Fibroblast of peridontal ligament (primary cell): ENCODE data around the gene TAP2.
A peak's percentile ranks its signal among the peaks of the same experiment; 100 is the strongest.

Experiments
- DNase-seq: peaks from one replicate; pipeline ENCODE4 v3.0.0-alpha.2; 2010; ENCODE audit errors: extremely low read depth

TAP2 gene

GRCh38 chr6:32854376-32855178, 16.0 kb upstream of the TAP2 start:
- peak; percentile 60 for DNase-seq

DNA sequence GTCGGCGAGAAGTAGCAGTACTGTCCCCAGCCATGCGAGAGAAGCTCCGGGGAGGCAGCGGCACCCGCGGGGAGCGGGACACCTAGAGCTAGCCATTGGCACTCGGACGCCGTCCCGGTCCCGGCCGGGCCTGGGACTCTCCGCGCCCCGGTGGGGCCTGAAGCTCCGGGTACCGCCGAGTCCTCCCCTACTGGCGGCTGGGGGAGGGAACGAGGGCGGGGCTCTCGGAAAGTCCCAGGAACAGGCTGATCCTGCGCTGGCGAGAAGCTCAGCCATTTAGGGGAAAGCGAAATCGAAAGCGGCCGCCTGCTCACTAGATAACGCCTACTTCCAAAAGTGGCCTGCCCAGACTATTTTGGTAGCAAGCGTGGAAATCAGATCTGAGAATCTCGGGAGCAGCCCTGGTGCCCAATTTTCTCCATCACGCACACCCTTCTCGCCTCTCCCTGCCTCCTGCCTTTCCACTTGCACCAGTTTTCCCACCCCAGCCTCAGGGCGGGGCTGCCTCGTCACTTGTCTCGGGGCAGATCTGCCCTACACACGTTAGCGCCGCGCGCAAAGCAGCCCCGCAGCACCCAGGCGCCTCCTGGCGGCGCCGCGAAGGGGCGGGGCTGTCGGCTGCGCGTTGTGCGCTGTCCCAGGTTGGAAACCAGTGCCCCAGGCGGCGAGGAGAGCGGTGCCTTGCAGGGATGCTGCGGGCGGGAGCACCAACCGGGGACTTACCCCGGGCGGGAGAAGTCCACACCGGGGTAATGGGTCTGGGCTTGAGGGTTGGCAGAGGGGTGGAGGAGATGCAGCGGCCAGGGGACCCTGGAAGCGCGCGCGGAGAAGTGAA, 15.2 kb upstream of the TAP2 start, which contains the start of the genes PSMB9 and TAP1:
Gene PSMB9, plus strand, starts transcription at position 652 of the 835 bp plus-strand sequence. Its CDS starts 38 bp downstream, at position 690.
Gene TAP1, minus strand, starts transcription at position 164 of the 835 bp plus-strand sequence. Its CDS starts 68 bp downstream, at position 96.
- peak; percentile 91 for DNase-seq

GRCh38 chr6:32852844-32853540, 14.5 kb upstream of the TAP2 start:
- DNase-seq = peak; percentile 16

DNA sequence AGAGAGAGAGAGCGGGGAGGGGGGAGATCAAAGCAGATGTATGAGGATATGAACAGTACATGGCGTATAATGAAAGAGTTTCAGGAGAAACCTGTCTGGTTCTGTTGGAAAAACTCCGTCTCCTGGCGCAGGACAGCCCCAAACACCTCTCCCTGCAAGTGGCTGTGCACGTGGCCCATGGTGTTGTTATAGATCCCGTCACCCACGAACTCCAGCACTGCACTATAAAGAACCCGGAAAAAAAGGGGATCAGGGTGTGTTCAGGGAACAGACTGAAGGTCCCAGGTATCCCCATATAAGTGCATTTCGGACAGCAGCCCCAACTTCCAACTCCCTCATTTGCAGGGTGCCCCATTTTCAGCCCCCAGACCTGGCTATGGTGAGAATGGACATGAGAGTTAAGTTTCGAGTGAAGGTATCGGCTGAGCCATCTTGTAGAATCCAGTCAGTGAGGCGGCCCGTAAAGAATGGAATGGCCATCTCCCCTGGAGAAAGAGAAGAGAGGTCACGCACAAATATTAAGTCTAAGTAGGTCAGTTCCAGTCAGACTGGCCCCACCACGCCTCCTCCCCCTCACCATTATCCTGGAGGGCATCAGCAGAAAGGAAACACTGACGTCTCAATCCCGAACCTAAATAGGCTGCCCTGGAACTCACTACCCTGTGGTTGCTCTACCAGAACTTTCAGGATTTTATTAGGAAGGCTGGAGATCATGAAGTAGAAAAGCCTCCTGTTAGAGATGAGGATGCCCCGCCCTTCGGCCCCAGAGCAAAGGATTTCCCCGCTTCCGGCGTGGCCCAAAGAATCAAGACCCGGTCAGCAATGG, 13.7 kb upstream of the TAP2 start:
- peak; percentile 14 for DNase-seq

DNA sequence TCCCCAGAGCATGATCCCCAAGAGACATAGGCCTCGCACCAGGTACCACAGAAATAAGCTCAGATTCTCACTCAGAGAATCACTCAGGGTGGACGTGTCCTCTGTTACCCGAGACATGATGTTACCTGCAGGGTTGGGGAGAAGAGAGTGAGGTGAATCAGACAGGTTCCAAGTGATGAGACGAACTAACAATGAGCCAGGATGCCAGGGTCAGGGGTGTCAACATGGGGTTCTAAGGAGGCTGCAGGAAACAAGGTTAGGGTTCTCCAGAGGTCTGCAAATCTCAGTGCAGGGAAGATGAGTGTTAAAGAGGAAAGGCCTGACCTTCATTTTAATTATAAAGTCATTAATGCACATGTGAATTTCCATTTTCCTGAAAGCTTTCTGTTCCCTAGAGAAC, 12.5 kb upstream of the TAP2 start:
- no peak for DNase-seq

GRCh38 chr6:32849126-32849525, 10.6 kb upstream of the TAP2 start:
- DNase-seq = no peak

- DNase-seq = no peak
Measured at GRCh38 chr6:32847795-32848194, 9.3 kb upstream of the TAP2 start.

DNA sequence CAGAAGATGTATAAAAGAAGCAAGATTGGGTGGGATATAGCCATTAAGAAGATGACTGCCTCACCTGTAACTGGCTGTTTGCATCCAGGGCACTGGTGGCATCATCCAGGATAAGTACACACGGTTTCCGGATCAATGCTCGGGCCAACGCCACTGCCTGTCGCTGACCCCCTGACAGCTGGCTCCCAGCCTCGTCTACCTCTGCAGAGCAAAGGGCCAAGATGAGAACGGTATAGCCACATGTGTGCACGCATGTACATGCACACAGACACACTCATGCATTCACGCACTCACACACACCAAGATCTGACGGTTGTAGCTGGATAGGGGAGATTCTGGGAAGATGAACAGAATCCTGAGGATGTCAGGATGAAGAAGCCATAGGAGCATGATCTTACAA, 8.5 kb upstream of the TAP2 start:
- no peak for DNase-seq

DNA sequence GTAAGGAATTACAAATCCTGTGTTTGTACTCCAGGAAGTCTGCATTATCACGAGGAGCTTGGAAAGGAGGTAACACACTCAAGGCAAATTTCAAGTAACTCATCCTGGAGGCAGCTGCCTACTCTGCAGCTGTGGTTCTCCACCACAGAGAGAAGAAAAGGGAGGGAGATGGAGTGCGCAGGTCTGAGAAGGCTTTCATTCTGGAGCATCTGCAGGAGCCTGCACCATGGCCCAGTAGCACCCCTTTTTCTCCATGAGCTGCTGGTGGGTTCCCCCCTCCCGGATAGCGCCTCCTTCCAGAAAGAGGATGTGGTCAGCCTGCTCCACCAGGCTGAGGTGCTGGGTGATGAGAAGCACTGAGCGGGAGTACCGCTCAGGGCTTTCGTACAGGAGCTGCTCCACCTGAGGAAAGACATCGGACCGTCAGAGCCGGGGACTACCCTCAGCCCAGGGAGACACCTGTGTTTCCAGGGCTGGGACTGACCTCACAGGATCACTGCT, 6.9 kb upstream of the TAP2 start:
- no peak for DNase-seq

- DNase-seq = no peak
Measured at GRCh38 chr6:32844839-32845383, 6.4 kb upstream of the TAP2 start.

DNA sequence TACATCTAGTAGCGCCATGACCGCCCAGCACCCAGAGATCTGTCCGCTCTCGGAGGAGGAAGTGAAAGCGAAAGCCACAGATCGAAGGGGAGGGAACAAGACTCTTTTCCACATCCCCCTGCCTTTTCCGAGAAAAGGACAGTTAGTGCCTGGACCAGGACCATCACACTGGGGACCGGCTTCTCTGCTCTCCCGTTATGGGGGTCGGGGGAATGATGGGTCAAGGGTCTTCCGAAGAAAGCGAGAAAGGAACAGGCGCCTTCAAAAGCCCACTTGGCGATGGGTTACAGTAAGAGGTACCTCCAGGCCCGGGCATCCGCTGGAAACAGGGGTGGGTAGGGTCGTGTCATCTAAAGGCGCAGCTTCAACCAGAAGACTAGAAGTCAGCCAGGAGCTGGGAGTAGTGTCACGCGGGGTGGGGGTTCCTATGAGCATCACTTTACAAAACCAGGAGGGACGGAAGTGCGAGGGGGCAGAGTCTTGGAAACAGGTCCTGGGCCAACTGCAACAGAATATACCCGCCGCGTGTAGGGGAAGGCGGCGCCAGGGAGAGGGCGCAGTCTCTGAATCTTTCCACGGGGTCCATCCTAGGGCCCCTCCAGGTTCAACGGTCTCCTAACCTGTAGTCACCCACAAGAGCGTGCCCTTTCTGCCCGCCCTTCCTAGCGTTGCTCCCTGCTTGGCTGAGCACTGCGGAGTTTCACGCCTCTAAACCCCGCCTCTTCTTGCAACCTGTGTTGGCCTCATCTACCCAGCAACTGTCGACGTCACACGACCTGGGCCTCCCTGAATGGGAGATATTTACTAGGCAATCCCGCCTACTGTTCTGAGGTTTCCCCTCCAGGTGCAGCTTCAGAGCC, 5.7 kb upstream of the TAP2 start, which contains the start of gene PSMB8:
Gene PSMB8, minus strand, starts transcription at position 69 of the 860 bp plus-strand sequence. Its CDS starts 51 bp downstream, at position 18.
- peak; percentile 92 for DNase-seq

DNA sequence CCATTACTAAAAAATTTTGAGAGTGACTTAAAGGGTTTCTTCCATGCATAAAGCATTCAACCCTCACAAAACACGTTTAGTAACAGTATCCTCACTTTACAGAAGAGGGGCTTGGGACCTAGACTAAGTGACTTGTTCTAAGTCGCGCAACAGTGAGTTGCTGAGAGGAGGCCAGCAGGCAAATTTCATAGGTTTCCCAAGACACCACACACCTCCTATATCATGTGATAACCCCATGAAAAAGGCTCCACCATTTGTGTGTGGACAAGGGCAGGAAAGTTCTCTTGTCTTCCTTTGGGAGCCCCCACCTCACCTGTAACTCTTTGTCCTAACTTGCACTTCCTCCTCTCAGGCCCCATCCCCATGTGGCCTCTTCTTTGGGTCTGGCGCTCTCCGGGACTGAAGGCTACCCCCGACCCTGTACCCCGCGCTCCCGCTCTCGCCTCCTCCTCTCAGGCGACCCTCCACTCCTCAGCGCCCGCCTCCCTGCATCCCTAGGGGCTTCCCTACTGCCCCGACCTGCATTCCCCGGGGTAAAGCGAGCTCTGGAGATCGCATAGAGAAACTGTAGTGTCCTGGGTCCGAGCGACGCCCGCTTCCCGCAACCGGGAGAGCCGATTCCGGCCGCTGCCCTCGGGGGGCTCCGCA, 4.9 kb upstream of the TAP2 start:
- DNase-seq = peak; percentile 18

- no peak for DNase-seq
Measured at GRCh38 chr6:32842690-32843089, 4.2 kb upstream of the TAP2 start.

- no peak for DNase-seq
Measured at GRCh38 chr6:32842021-32842650, 3.6 kb upstream of the TAP2 start.

DNA sequence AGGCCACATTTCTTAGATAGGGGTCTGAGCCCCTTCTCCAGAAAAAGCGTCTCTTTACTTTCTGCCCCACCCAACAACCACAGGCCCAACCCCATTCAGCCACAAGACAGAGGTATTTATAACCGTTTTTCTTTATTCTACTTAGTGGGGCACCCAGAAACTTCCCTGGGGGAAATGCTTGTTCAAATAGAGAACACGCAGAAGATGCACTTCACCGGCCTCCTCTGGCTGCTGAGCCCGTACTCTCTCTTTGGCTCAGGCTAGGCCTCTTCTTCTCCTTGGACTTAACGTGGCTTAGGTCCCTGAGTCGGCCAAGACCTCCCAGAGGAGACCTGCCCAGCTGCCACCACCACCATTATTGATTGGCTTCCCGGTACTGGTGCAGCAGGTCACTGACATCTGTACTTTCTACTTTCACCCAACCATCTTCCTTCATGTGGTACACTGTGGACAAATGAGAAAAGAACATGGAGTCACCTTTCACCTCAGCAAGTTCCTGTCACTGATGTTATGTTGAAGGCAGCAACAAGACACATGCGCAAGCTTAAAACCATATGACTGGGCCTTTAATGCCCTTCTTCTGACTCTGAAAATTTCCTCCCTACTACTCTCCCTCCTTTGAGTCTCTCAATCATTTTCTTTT, 2.2 kb upstream of the TAP2 start:
- no peak for DNase-seq

DNA sequence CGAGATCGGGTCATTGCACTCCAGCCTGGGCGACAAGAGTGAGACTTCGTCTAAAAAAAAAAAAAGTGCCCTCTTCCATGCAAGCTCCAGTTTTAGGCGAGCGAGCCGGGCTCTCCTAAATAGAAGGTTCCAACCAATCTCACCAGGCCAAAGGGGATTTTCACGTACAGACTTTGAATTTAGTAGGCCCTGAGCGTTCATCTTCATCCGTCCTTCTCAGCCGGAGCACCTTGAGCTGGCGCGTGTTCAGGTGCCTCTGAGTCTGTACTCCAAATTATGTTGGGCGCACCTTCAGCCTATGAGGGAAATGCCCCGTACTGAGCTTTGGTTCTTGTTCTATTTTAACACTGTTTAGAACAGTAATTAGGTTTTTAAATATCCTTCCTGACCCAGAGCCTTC, 817 bp upstream of the TAP2 start:
- no peak for DNase-seq

- no peak for DNase-seq
Measured at GRCh38 chr6:32837651-32838113, 857 bp downstream of the TAP2 start.

DNA sequence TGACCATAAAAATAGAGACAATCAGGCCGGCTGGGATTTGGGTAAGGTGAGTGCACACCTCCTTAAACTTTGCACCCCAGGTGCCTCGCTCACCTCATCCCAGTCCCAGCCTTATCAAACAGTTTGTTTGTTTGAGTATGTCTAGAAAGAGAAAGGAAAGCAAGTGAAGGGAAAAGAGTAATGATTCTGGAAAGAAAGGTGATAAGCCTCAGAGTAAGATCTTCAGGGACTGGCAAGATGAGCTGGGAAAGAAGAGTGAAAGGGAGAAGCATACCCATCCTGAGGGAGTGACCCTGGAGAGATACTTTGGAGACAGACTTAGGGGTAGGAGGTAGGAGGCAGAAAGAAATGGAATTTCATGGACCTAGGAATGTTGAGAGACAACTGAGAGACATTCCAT, 1.7 kb downstream of the TAP2 start:
- no peak for DNase-seq
